NK-92 (cell line): ENCODE data around the gene ACOT7.
"Not testable (repeated sequence)": the region's sequence is repeated elsewhere in the genome, so short reads cannot be mapped to it uniquely, and the experiment has no call there.

ENCODE experiments used
- DNase-seq: peaks from one replicate; lab custom pipeline; 2025; ENCODE audit not compliant: unreplicated experiment; lab: John Stamatoyannopoulos, UW

Gene ACOT7

DNA sequence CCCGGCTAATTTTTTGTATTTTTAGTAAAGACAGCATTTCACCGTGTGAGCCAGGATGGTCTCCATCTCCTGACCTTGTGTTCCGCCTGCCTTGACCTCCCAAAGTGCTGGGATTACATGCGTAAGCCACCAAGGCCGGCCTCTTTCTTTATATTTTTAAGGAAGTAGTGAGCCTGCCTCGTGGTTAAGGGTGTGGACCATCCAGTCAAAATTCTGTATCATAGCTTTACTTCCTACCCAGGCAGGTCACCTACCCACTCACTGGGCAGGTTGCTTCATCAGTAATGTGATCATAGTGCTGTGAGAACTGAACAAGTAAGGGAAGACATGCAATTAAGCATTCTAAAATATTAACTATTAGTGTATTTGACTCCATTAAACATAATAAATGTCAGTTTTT is 8.1 kb upstream of the ACOT7 start:
- no peak for DNase-seq

DNA sequence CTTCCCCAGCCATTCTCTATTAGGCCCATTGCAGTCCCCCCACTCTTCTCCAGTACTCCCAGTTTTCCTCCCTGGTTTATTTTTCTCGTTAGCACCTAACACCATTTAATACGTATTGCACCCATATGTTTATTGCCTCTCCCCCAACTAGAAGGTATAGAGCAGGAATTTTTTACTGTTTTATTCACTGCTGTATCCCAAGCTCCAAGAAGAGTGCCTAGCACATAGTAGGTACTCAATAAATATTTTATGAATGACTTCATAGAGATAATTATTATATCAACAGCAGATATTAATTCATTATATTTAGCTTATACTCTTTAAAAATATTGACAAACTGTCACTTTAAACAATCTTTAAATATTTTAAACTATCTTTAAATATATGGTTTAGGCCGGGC is 5.7 kb upstream of the ACOT7 start:
- DNase-seq: no peak

DNA sequence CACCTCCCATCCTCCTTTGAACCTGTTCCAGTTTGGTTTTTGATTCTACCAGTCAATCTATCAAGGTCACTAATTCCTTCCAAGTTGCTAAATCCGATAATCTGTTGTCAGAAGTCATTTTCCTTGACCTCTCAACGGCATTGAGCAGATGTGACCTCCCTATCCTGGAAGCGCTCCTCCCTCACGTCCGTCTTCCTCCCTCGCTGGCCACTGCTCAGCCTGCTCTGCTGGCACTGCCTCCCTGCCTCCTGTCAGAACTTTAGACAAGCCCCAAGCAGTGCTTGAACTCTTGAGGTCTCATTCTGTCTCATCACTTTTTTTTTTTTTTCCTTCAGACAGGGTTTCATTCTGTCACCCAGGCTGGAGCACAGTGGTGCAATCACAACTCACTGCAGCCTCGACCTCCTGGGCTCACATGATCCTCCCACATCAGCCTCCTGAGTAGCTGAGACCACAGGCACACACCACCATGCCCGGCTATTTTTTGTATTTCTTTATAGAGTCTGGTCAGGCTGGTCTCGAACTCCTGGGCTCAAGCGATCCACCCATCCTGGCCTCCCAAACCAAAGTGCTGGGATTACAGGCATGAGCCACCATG is 4.4 kb upstream of the ACOT7 start:
- no peak for DNase-seq

DNA sequence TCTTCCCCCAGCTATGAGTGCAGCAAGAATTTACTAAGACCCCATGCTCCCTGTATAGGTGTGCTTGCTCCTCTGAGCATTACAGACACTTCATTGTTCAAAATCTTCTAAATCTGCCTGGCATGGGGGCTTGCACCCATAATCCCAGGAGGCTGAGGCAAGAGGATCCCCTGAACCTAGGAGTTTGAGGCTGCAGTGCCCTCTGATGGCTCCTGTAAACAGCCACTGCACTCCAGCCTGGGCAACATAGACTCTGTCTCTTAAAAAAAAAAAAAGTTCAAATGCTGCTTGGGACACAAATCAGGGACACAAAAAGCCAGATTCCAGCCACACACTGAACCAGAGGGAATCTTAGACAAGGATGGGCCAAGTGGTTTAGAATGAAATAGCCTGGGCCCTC is 3.4 kb upstream of the ACOT7 start:
- no peak for DNase-seq

DNA sequence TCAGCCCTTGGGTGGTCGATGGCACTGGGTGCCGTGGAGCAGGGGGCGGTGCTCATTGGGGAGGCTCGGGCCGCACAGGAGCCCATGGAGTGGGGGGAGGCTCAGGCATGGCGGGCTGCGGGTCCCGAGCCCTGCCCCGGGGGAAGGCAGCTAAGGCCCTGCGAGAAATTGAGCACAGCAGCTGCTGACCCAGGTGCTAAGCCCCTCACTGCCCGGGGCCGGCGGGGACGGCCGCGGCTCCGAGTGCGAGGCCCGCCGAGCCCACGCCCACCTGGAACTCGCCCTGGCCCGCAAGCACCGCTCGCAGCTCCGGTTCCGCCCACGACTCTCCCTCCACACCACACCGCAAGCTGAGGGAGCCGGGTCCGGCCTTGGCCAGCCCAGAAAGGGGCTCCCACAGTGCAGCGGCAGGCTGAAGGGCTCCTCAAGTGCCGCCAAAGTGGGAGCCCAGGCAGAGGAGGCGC is 2.2 kb upstream of the ACOT7 start:
- not testable (repeated sequence) for DNase-seq

DNA sequence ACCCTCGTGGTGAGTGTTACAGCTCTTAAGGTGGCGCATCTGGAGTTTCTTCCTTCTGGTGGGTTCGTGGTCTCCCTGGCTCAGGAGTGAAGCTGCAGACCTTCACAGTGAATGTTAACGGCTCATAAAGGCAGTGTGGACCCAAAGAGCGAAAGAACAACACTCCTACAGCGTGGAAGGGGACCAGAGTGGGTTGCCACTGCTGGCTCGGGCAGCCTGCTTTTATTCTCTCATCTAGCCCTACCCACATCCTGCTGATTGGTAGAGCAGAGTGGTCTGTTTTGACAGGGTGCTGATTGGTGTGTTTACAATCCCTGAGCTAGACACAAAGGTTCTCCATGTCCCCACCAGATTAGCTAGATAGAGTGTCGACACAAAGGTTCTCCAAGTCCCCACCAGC is 1.6 kb upstream of the ACOT7 start:
- not testable (repeated sequence) for DNase-seq

DNA sequence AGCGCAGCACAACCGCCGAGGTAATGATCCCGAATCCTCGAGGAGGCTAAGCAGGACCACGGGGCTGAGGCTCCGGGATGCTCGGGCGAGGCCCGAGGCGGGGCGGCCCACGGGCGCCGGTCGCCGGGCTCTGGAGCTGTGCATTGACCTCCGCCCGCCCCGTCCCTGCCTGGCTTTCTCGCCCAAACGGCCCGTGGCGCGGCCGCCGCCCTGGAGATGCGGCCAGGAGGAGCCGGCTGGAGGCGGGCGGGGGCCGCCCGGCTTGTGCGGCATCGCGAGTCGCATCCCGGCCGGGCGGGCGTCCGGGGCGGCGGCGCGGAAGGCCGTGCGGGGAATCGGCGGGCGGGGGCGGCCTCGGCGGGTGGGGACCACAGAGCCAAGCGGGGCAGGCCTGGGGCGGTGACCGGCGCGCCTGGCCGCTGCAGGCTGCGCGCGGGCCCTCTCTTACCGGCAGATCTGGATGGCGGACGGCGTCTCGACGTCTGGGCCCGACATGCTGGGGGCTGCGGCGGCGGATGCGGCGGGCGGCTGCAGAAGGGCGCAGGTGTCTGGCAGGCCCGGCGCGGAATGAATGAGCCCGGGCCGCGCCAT is 663 bp downstream of the ACOT7 start:
- no peak for DNase-seq

DNA sequence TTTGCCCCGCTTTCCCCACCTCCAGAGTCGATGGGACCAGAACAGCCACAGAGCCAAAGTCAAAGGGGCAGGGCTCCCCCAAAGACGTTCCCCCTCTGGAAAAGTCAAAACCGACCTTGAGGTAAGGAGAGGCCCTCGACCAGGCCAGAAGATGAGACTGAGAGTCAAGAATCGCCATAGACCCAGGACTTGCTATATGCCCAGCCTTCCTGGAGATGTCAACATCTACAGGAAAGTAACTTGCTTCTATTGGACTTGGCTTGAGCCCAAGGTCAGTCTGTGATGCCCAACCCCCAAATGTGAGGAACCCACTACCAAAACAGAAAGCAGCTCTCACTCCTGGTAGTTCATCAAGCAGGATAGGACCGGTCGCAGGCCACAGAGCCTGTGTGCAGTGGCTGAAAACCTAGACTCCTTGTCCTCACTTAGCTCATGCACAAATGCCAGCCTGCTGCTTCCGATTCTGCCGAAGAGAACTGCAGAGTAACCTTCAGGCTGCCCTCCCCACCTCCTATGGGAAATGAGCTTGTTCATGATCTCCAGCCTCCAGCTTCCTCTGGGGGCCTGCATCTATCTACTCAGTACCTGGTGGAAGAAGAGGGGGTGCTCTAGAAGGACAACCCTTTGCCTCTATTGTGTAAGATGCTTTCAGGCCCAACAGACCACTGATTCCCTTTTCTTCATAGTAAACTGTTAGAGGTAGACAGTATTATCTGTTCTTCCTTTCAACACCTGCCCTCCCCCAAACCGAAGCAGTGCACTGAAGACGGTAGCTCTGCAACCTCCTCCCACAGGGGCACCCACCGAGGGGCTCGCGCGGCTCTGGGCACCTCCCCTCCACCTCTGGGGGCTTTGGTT is 1.4 kb downstream of the ACOT7 start:
- no peak for DNase-seq

DNA sequence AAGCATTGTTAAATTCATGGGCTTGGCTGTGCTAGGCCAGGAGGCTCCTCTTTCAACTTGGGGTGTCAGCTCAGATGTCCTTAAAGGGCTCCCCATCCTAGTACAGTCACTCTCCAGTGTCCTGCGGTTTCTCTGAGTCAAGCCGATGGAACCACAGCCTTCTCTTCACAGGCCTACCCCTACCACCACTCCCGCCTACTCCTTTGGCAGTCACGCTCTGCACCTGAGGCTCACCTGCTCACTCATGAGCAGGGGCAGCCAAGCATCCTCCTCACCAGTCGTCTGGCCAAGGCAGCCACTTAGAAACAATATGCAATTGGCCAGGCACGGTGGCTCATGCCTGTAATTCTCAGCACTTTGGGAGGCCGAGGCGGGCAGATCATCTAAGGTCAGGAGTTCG is 3.6 kb downstream of the ACOT7 start:
- DNase-seq: no peak

DNA sequence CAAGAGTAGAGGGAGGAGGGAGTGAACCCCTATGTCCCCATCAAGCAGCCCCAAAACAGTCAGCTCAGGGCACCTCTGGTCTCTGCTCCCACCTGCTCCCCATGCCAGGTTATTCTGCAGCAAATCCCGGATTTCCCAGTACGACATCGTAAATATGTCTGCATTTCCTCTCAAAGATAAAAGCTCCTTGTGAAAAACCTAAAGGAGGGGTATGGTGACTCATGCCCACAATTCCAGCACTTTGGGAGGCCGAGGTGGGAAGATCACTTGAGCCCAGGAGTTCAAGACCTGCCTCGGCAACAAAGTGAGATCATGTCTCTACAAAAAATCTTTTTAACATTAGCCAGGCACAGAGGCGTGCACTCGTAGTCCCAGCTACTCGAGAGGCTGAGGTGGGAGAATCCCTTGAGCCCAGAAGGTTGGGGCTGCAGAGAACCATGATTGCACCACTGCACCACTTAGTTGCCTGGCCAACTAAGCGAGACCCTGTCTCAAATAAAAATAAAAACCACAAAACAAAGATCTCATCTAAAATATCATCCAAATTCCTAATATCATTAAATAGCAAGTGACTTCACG is 7.1 kb downstream of the ACOT7 start:
- DNase-seq: no peak

DNA sequence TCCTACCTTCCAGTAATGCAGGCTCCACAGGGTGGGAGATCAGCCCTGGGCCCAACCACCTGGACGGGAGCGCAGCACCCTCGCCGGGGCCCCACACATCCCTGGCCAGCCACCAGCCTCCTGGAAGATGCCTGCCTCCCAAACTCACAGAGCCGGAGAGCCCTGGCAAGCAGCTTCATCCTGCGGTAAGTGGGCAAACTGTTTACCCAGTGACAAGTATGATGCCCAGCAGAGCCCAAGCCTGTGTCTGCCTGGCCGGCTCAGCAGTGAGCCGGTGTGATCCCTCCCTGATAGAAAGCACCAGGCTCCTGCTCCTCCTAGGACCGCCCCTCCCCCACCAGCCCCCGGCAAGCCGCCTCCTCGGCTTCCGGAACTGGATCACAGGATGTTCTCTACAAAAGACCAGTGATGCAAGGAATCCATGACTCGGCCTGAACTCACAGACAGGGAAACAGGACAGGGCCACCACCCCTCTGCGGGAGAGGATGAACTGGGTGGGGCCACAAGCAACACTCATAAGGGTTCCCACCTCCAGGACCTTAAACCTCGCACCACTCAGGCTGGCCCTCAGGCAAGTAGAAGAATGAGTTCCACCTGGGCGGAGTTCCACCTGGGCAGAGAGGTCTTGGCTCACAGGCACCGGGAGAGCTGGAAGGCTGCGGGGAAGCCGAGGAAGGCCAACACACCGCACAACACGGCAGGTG is 7.9 kb downstream of the ACOT7 start:
- DNase-seq: no peak

DNA sequence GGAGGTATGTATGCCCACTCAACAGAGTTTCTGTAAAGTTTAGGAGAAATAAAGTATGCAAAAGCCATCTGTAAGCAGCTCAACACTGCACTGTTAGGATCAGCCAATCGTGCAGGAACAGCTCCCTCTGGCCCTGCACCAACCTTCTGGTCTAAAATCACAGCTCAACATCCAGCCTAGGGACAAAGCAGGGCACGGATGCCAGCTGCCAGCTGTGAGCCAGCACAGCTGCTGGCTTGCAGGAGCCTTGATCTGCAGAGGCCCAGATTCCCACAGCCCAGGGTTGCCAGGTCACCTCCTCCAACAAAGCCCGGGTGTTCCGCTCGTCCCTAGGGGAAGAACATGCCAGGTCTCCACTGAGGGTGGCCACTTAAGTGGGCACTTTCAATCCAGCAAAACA is 8.6 kb downstream of the ACOT7 start:
- DNase-seq: no peak

DNA sequence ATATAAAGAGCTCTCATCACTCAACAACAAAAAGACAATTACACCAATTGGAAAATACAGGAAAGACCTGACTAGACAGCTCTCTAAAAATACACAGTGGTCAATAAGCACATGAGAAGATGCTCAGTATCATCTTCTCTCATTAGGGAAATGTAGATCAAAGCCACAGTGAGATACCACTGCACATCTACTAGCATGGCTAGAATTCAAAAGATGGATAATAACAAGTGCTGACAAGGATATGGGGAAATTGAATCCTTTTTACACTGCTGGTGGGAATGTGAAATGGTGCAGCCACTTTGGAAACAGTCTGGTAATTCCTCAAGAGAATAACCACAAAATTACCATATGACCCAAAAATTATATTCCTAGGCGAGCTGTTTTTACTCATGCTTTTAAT is 9.4 kb downstream of the ACOT7 start:
- no peak for DNase-seq

DNA sequence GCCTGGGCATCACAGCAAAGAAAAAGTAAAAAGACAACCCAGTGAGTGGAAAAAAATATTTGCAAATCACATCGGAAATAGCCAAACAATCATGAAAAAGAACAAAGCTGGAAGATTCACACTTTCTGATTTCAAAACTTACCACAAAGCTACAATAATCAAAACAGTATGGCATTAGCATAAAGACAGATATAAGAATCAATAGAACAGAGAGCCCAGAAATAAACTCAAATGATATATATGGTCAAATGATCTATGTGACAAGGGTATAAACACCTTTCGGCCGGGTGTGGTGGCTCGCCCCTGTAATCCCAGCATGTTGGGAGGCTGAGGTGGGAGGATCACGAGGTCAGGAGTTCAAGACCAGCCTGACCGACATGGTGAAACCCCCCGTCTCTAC is 13.5 kb downstream of the ACOT7 start:
- DNase-seq: no peak

DNA sequence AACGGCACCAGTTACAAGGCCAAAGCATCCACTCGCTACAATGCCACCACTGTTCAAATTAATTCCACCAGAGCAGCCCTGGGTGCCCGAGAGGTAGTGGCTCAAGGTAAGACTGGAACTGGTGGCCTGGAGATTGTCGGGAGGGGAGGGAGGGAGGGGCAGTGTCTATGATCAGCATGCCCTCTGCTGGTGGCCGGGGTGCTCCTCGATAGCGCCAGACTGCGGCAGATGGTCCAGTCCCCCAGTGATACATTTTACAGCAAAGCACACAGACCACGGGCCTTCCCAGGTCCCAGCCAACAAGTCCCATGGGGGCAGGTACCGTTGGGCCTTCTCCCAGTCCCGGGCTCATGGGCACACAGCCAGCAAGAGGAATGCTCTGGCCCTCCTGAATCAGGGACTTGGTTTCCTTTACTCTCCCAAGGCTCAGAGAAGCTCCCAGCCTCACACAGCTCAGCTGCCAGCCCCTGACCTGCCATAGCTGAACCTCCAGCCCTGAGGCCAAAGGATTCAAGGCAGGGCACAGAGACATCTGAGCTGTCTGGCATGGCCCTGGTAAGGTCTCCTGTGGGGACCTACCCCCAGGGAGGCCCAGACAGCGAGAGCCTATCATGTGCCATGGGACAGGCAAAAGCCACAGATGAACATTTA is 15.3 kb downstream of the ACOT7 start:
- no peak for DNase-seq

DNA sequence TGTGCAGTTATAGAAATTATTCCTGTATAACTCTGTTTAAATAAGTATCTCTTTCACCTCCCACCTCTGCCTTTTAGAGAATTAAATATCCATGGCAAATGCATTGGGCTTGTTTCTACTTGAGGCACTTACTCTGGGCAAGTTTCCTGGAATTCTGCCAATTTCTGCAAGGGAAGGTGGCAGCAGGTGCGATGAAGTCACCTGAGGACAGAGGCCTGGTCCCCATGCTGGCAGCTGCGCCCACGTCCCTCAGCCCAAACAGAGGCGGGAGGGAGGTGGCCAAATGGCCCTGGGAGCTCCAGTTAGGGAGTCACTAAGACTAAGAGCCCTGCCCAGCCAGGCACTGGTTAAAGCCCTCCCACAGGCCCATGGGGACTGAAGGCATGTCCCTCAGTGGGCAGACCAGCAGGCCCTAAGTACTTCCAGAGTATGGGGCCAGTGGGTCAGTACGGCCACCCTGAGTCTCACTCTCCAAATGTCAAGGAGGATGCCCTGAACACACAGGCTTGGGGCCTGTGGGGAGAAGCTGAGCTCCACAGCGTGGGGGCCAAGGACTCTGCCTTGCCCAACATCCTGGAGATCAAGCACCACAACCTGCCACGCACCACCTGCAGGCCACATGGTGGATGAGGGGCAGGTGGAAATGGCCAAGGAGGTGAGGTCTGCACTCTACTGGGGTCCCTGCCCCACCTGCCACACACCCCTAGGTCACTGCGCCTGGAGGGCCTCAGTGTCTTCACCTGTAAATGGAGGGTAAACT is 19.4 kb downstream of the ACOT7 start:
- DNase-seq: no peak

DNA sequence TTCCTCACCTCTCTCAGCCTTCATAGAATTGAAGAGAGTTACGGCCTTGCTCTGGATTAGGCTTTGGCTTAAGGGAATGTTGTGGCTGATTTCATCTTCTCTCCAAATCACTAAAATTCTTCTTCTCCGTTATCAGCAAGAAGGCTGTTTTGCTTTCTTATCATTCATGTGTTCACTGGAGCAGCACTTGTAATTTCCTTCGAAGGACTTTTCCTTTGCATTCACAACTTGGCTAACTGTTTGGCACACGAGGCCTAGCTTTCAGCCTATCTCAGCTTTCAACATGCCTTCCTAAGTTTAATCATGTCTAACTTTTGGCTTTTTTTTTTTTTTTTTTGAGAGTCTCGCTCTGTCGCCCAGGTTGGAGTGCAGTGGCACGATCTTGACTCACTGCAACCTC is 21.3 kb downstream of the ACOT7 start:
- not testable (repeated sequence) for DNase-seq

DNA sequence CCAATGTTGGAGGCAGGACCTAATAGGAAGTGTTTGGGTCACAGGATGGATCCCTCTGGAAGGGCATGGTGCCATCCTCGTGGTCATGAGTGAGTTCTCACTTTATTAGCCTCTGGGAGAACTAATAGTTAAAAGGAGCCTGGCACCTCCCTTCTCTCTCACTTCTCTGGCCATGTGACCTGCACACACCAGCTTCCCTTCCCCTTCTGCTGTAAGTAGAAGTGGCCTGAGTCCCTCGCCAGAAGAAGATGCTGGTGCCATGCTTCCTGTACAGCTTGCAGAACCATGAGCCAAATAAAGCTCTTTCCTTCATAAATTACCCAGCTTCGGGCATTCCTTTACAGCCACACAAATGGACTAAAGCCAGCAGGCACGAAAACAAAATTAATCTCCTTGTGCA is 23.6 kb downstream of the ACOT7 start:
- DNase-seq: no peak

DNA sequence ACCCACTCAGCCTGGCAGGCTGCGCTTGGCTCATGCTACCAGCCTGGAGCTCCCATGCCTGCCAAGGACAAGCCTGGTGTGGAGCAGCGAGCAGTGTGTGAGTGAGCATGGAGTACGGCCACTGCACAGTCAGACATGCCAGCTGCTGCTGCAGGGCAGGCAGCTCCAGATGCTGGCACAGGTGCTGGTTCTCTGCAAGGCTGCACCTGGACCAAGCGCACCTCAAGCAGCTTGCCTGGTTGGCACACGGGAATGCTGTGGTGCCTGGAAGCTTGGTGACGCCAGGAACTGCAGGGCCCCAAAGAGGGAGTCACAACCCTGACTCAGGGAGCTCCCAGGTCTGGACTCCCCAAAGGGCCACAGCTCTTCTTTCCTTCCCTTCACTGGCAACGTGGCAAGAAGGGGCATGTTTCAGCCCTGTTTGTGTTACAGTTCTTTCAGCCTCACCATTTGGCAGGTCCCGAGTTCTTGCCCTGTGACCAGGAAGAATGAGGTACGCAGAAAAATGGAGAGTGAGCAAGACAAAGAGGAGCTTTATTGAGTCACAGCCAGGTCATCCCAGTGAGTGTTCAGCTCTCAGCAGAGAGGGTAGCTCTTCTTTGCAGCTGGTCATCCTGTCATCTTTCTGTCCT is 26.1 kb downstream of the ACOT7 start:
- no peak for DNase-seq

DNA sequence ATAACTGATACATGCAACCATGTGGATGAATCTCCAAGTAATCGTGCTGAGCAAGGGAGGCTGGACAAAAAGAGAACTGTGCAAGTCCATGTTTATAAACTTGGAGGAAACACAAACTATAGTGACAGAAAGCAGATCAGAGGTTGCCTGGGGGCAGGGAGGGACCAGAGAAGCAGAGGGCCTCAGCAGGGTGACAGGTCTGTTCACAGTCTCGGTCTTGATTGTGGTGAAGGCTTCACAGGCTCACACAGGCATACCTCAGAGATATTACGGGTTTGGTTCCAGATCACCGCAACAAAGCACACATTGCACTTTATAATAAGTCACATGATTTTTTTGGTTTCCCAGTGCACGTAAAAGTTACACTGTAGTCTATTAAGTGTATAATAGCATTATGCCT is 28.5 kb downstream of the ACOT7 start:
- DNase-seq: no peak
